Measurements from ENCODE around the gene PBX4. TPM values are rescaled to one million over a fixed set of nuclear protein-coding genes. Genes with fewer than 3 reads are reported as not detected.

Gene PBX4
- total RNA-seq, 1 experiment from 2014 or later: 11.6 TPM

DNA sequence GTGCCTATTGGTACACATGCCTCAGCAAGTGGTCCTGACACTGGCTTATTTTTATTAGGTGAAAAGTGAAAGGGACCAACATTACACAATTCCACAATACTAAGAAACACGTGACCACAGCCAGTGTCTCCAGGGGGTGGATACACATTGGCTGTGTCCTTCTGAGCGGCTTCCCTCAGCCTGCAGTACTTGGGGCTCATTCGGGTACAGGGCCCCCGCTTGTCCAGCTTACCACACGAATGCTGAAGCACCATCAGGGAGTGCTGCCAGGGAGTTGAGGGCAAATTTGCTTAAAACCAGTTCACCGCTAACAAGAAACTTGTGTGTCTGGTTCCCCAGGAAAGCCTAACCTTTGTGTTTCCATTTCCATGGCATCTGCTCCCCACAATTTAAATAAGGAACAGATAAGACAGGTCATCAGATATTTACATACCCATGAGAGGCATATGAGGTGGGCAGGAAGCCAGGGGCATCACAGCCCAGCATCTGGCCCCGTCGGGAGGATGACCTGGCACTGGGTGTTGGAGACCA, 23.3 kb downstream of the PBX4 start:
- no peaks in the 10 kb centered on the region for H3K9me2 ChIP-seq (ENCODE audit: insufficient read depth)
- no peak overlapping the region for H2AFZ ChIP-seq (ENCODE audit: low read depth, low read length, poor library complexity, severe bottlenecking)
- no peaks in the 10 kb centered on the region for H3K9me3 ChIP-seq (ENCODE audit: control insufficient read depth in 1 of 2, insufficient read depth in 1 of 2, low read depth in 1 of 2, low read length in 2 of 2)
- H3K79me2 ChIP-seq (ENCODE audit: insufficient read depth, low read length): no peaks in the 10 kb centered on the region
- ChIA-PET RAD21 (ENCODE audit: low non-redundant PET in 1 of 2, low total read pairs in 2 of 2, uncharacterized antibody in 2 of 2, unreplicated experiment in 2 of 2) (no interaction called here), POLR2A (no interaction called here), CTCF (no interaction called here)
- no peaks in the 10 kb centered on the region for H4K20me1 ChIP-seq (ENCODE audit: insufficient read depth)
- H3K36me3 ChIP-seq (ENCODE audit: control insufficient read depth in 1 of 2, insufficient read depth in 2 of 2, low read length in 2 of 2): peaks cover 0 to 10% of the 10 kb centered on the region in 2 experiments; a peak in 1 of 4 replicates
- ATAC-seq (no peak), DNase-seq (ENCODE audit: low read depth, low spot score) (no peak)
- BruUV-seq (replicated peaks): no TSS peak
- no peak overlapping the region for H3K27ac ChIP-seq (ENCODE audit: low read depth, low read length)
- H3K4me2 ChIP-seq (ENCODE audit: low read length): no peak overlapping the region
- no peak overlapping the region for H3K9ac ChIP-seq (ENCODE audit: low read length)
- no peak for TF ChIP-seq CBX3 (IDR thresholded peaks at IDR 0.05; ENCODE audit: low read depth)
- TF ChIP-seq SRF (IDR thresholded peaks at IDR 0.05; ENCODE audit: low read depth): no peak
- no peak for TF ChIP-seq SP1 (IDR thresholded peaks at IDR 0.05; ENCODE audit: low read depth)
- no peak for TF ChIP-seq CEBPB (IDR thresholded peaks at IDR 0.05; ENCODE audit: low read depth)
- TF ChIP-seq, protein P1, sequence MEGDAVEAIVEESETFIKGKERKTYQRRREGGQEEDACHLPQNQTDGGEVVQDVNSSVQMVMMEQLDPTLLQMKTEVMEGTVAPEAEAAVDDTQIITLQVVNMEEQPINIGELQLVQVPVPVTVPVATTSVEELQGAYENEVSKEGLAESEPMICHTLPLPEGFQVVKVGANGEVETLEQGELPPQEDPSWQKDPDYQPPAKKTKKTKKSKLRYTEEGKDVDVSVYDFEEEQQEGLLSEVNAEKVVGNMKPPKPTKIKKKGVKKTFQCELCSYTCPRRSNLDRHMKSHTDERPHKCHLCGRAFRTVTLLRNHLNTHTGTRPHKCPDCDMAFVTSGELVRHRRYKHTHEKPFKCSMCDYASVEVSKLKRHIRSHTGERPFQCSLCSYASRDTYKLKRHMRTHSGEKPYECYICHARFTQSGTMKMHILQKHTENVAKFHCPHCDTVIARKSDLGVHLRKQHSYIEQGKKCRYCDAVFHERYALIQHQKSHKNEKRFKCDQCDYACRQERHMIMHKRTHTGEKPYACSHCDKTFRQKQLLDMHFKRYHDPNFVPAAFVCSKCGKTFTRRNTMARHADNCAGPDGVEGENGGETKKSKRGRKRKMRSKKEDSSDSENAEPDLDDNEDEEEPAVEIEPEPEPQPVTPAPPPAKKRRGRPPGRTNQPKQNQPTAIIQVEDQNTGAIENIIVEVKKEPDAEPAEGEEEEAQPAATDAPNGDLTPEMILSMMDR (IDR thresholded peaks at IDR 0.05 in 2 of 3, conservative IDR thresholded peaks at IDR 0.05 in 1 of 3; ENCODE audit: borderline replicate concordance in 1 of 3, insufficient read depth in 1 of 3, low read depth in 2 of 3, low read length in 2 of 3): no peak
- H3K27me3 ChIP-seq (ENCODE audit: insufficient read depth, low read length): no peaks in the 10 kb centered on the region
- peaks cover 9 to 16% of the 10 kb centered on the region in 2 experiments for H3K4me1 ChIP-seq (ENCODE audit: control insufficient read depth in 1 of 2, insufficient read depth in 2 of 2, low read length in 2 of 2)
- no peak overlapping the region for H3K4me3 ChIP-seq (replicated peaks in 1 of 2; ENCODE audit: low read depth in 1 of 2, low read length in 2 of 2)
- intact Hi-C loops (cut with micrococcal nuclease): no loop called here

GRCh38 chr19:19594381-19594780, 24.1 kb downstream of the PBX4 start:
- Histone ChIP-seq H3K4me1 (ENCODE audit: control insufficient read depth in 1 of 2, insufficient read depth in 2 of 2, low read length in 2 of 2) (peaks cover 9 to 16% of the 10 kb centered on the region in 2 experiments), H3K9me3 (ENCODE audit: control insufficient read depth in 1 of 2, insufficient read depth in 1 of 2, low read depth in 1 of 2, low read length in 2 of 2) (no peaks in the 10 kb centered on the region), H3K9ac (ENCODE audit: low read length) (no peak overlapping the region), H4K20me1 (ENCODE audit: insufficient read depth) (no peaks in the 10 kb centered on the region), H3K27me3 (ENCODE audit: insufficient read depth, low read length) (no peaks in the 10 kb centered on the region), H3K36me3 (ENCODE audit: control insufficient read depth in 1 of 2, insufficient read depth in 2 of 2, low read length in 2 of 2) (peaks cover 0 to 10% of the 10 kb centered on the region in 2 experiments; a peak in 1 of 4 replicates), H3K27ac (ENCODE audit: low read depth, low read length) (no peak overlapping the region), H3K4me3 (replicated peaks in 1 of 2; ENCODE audit: low read depth in 1 of 2, low read length in 2 of 2) (no peak overlapping the region), H2AFZ (ENCODE audit: low read depth, low read length, poor library complexity, severe bottlenecking) (no peak overlapping the region), H3K9me2 (ENCODE audit: insufficient read depth) (no peaks in the 10 kb centered on the region), H3K4me2 (ENCODE audit: low read length) (no peak overlapping the region), H3K79me2 (ENCODE audit: insufficient read depth, low read length) (no peaks in the 10 kb centered on the region)
- intact Hi-C loops (cut with micrococcal nuclease): no loop called here
- RAD21 ChIA-PET (ENCODE audit: low non-redundant PET in 1 of 2, low total read pairs in 2 of 2, uncharacterized antibody in 2 of 2, unreplicated experiment in 2 of 2): no interaction called here
- CTCF ChIA-PET: no interaction called here
- TF ChIP-seq FOSL1 (IDR thresholded peaks at IDR 0.05; ENCODE audit: low read depth) (no peak), ELF1 (IDR thresholded peaks at IDR 0.05; ENCODE audit: borderline replicate concordance, low read depth) (no peak), EGR1 (IDR thresholded peaks at IDR 0.05; ENCODE audit: low read depth) (no peak), POLR2AphosphoS5 (IDR thresholded peaks at IDR 0.05; ENCODE audit: low read depth, low read length) (no peak), POLR2A (IDR thresholded peaks at IDR 0.05; ENCODE audit: borderline replicate concordance, extremely low read depth, insufficient read depth, insufficient read length) (no peak), SIN3A (IDR thresholded peaks at IDR 0.05; ENCODE audit: low read depth) (no peak), ZFX (IDR thresholded peaks at IDR 0.05) (no peak), ZNF274 (IDR thresholded peaks at IDR 0.05; ENCODE audit: low read depth, low read length) (no peak), ATF3 (IDR thresholded peaks at IDR 0.05) (no peak), RAD21 (IDR thresholded peaks at IDR 0.05; ENCODE audit: low read depth) (no peak)
- TF ChIP-seq, protein P1 (IDR thresholded peaks at IDR 0.05 in 2 of 3, conservative IDR thresholded peaks at IDR 0.05 in 1 of 3; ENCODE audit: borderline replicate concordance in 1 of 3, insufficient read depth in 1 of 3, low read depth in 2 of 3, low read length in 2 of 3): no peak
- POLR2A ChIA-PET: no interaction called here
- DNase-seq (ENCODE audit: low read depth, low spot score): no peak
- no TSS peak for BruUV-seq (replicated peaks)
- no peak for ATAC-seq
